NCI-H2081 (cell line): ENCODE results near the gene ZNF506.
"Not testable (repeated sequence)": the region's sequence is repeated elsewhere in the genome, so short reads cannot be mapped to it uniquely, and the experiment has no call there.

Experiments
- DNase-seq, 2 experiments: peaks; one replicate each; lab custom pipeline; 2025; lab: John Stamatoyannopoulos, UW

ZNF506 gene

GRCh38 chr19:19778666-19779065 is 42.9 kb downstream of the ZNF506 start:
- no peak for DNase-seq

GRCh38 chr19:19777692-19778091 is 43.9 kb downstream of the ZNF506 start:
- DNase-seq = no peak

- peak; percentile 92 to 97 for DNase-seq
Measured at GRCh38 chr19:19776206-19777008, 45.1 kb downstream of the ZNF506 start.

GRCh38 chr19:19775891-19776205 is 45.7 kb downstream of the ZNF506 start:
- peak in 1 of 2 experiments; percentile 16 for DNase-seq

GRCh38 chr19:19774354-19775033 is 47.1 kb downstream of the ZNF506 start:
- DNase-seq = no peak

GRCh38 chr19:19771963-19772362 is 49.6 kb downstream of the ZNF506 start:
- DNase-seq = not testable (repeated sequence)

GRCh38 chr19:19769971-19770370 is 51.6 kb downstream of the ZNF506 start:
- DNase-seq = not testable (repeated sequence)

- no peak for DNase-seq
Measured at GRCh38 chr19:19758164-19758563, 63.4 kb downstream of the ZNF506 start.

GRCh38 chr19:19752760-19753403 is 68.7 kb downstream of the ZNF506 start:
- no peak for DNase-seq

- DNase-seq = no peak
Measured at GRCh38 chr19:19751846-19752245, 69.7 kb downstream of the ZNF506 start.

GRCh38 chr19:19750842-19751790 is 70.4 kb downstream of the ZNF506 start:
- no peak for DNase-seq

GRCh38 chr19:19749908-19750841 is 71.4 kb downstream of the ZNF506 start:
- no peak for DNase-seq

GRCh38 chr19:19749117-19749907 is 72.2 kb downstream of the ZNF506 start:
- no peak for DNase-seq

- DNase-seq = no peak
Measured at GRCh38 chr19:19748249-19748938, 73.2 kb downstream of the ZNF506 start.

GRCh38 chr19:19747357-19748220 is 74.0 kb downstream of the ZNF506 start:
- no peak for DNase-seq

- DNase-seq = no peak
Measured at GRCh38 chr19:19746286-19747213, 75.0 kb downstream of the ZNF506 start.
